DOHH2 (cell line): ENCODE results near the gene SMAD3.

Experiments
- H3F3A ChIP-seq: fragments of 200-600 bp; sonication (generic), shearing (Covaris generic); 2 replicates; pipeline ENCODE4 v1.6.0; 2016; ENCODE audit warnings: antibody characterized with exemption, mild to moderate bottlenecking; ENCODE audit not compliant: control insufficient read depth, insufficient read depth
- H3K27ac ChIP-seq: fragments of 200-600 bp; sonication (generic); 2 replicates; pipeline ENCODE4 v1.5.1; 2014; ENCODE audit warnings: low read depth, mild to moderate bottlenecking, low read length, moderate library complexity
- H3K27me3 ChIP-seq: fragments of 200-600 bp; sonication (generic); 2 replicates; pipeline ENCODE4 v1.6.1; 2014; ENCODE audit warnings: mild to moderate bottlenecking, low read length, mixed read lengths; ENCODE audit not compliant: control insufficient read depth
- H3K36me3 ChIP-seq: fragments of 200-600 bp; sonication (generic); 2 replicates; pipeline ENCODE4 v1.6.1; 2014; ENCODE audit warnings: mild to moderate bottlenecking, low read length, moderate library complexity, mixed read lengths; ENCODE audit not compliant: control insufficient read depth
- H3K4me1 ChIP-seq: fragments of 200-600 bp; sonication (generic); 2 replicates; pipeline ENCODE4 v1.6.1; 2014; ENCODE audit warnings: mild to moderate bottlenecking, low read length, mixed read lengths; ENCODE audit not compliant: control insufficient read depth
- H3K4me2 ChIP-seq: fragments of 200-600 bp; sonication (generic); 2 replicates; pipeline ENCODE4 v1.6.0; 2014; ENCODE audit warnings: mild to moderate bottlenecking, low read length, moderate library complexity
- H3K4me3 ChIP-seq: fragments of 200-600 bp; sonication (generic); 2 replicates; pipeline ENCODE4 v1.5.1; 2014; ENCODE audit warnings: mild to moderate bottlenecking, low read length, mixed read lengths
- H3K79me2 ChIP-seq: fragments of 200-600 bp; sonication (generic); 2 replicates; pipeline ENCODE4 v1.6.1; 2014; ENCODE audit warnings: mild to moderate bottlenecking, low read length, mixed read lengths; ENCODE audit not compliant: control insufficient read depth
- H3K9me2 ChIP-seq: fragments of 200-600 bp; sonication (generic); replicated peaks from 2 replicates; pipeline ENCODE4 v1.6.1; 2014; ENCODE audit warnings: mild to moderate bottlenecking, low read length, mixed read lengths; ENCODE audit not compliant: control insufficient read depth
- H3K9me3 ChIP-seq: fragments of 200-600 bp; sonication (generic); 2 replicates; pipeline ENCODE4 v1.6.1; 2014; ENCODE audit warnings: antibody characterized with exemption, low read length, mixed read lengths; ENCODE audit not compliant: control insufficient read depth, insufficient read depth
- H4K20me1 ChIP-seq: fragments of 200-600 bp; sonication (generic); 2 replicates; pipeline ENCODE4 v1.6.0; 2014; ENCODE audit warnings: low read depth, mild to moderate bottlenecking, antibody characterized with exemption, low read length, moderate library complexity; ENCODE audit not compliant: control insufficient read depth, insufficient read depth
- EZH2phosphoT487 ChIP-seq: fragments of 200-600 bp; sonication (generic); IDR thresholded peaks from 2 replicates; pipeline ENCODE4 v1.6.1; 2017; ENCODE audit warnings: borderline replicate concordance, mild to moderate bottlenecking, antibody characterized with exemption, low read length, moderate library complexity, mixed read lengths
- TF ChIP-seq, protein P1 (sequence below): fragments of 200-600 bp; sonication (generic); IDR thresholded peaks from one replicate; pipeline ENCODE4 v1.5.1; 2014; ENCODE audit warnings: antibody characterized with exemption, mild to moderate bottlenecking, low read depth, low read length; ENCODE audit not compliant: poor library complexity, severe bottlenecking

SMAD3 gene

DNA sequence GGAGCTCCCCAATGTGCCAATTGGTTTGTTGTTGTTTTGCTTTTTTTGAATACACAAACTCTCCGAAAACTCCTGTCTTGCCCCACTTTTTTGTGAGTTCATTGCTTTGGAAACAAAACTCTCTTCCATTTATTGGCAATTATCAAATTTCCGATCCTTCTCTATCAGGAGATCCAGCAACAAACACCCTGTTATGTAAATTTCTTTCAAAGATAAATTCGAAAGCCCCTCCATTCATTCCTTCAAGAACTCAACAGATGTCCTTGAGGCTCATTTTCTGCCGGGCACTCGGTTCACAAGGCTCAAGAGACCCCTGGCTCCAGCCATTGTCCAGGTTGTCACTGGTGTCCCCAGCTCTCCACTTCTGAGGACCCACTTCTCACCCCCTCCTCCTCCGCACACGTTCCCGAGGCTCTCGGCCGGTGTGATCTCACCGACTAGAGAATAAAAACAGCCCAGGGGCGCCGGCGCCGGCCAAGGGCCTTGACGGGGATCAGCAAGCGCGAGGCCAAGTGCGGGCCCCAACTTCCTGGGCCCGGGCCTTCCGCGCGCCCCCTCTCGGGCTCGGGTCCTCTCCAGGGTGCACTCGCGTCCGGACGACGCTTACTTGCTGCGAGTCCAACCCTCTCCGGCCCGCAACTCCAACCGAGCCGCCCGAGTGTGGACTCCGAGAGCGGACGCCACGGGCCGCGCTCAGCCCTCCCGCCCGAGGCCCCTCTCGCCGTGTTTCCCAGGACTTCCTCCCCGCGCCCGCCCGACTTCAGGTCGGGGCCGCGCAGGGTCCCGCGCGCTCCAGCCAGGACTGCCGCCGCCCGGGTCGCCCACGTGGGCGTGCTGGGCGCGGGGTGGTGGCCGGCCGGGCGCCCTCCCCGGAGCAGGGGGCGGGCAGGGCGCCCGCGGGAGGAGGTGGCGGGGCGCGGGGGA lies 533 bp upstream of the SMAD3 start:
- TF ChIP-seq, protein P1, sequence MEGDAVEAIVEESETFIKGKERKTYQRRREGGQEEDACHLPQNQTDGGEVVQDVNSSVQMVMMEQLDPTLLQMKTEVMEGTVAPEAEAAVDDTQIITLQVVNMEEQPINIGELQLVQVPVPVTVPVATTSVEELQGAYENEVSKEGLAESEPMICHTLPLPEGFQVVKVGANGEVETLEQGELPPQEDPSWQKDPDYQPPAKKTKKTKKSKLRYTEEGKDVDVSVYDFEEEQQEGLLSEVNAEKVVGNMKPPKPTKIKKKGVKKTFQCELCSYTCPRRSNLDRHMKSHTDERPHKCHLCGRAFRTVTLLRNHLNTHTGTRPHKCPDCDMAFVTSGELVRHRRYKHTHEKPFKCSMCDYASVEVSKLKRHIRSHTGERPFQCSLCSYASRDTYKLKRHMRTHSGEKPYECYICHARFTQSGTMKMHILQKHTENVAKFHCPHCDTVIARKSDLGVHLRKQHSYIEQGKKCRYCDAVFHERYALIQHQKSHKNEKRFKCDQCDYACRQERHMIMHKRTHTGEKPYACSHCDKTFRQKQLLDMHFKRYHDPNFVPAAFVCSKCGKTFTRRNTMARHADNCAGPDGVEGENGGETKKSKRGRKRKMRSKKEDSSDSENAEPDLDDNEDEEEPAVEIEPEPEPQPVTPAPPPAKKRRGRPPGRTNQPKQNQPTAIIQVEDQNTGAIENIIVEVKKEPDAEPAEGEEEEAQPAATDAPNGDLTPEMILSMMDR: no peak
- no peak for TF ChIP-seq EZH2phosphoT487
- peaks cover 4% of the 10 kb centered on the region; the same call in 1 of the 2 replicates for H3F3A ChIP-seq
- peak overlapping the region; percentile 95 for H3K4me3 ChIP-seq
- no peaks in the 10 kb centered on the region for H3K9me2 ChIP-seq
- H4K20me1 ChIP-seq: peaks cover 24% of the 10 kb centered on the region
- H3K27ac ChIP-seq: peak overlapping the region; percentile 38; the same call in 1 of the 2 replicates
- H3K9me3 ChIP-seq: no peaks in the 10 kb centered on the region
- H3K79me2 ChIP-seq: peaks cover 37% of the 10 kb centered on the region
- peaks cover 8% of the 10 kb centered on the region for H3K27me3 ChIP-seq
- H3K4me1 ChIP-seq: peaks cover 29% of the 10 kb centered on the region
- H3K36me3 ChIP-seq: peaks cover 8% of the 10 kb centered on the region
- peak overlapping the region; percentile 90 for H3K4me2 ChIP-seq

DNA sequence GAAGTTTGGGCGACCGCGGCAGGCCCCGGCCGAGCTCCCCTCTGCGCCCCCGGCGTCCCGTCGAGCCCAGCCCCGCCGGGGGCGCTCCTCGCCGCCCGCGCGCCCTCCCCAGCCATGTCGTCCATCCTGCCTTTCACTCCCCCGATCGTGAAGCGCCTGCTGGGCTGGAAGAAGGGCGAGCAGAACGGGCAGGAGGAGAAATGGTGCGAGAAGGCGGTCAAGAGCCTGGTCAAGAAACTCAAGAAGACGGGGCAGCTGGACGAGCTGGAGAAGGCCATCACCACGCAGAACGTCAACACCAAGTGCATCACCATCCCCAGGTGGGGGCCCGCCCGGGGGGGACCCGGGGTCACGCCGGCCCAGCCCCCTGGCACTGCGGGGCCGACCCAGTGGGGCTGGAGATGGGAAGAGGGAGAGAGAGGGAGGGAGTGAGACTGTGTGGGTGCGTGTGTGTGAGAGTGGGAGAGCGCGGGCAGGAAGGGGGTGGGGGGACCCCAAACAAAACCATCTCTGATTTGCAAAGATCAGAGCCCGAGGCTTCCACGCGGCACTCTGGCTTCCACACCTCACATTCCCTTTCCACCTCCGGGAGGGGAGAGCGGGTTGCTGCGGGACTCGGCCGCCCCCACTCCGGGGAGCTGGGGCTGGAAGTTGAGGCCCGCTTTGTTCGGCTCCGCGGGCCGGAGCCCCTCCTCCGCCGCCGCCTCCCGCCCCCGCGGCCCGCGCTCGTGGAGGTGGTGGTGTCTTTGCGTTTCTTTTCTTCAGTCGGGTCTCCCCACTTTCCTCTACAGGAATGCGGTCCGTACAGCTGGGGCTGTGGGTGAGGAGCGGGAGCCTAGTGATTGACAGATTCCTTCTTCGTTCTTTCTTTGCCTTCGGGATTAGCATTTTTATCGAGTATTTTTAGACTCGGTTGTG lies 898 bp downstream of the SMAD3 start:
- no peak for TF ChIP-seq EZH2phosphoT487
- TF ChIP-seq, protein P1: no peak
- Histone ChIP-seq H3K27me3 (peaks cover 8% of the 10 kb centered on the region), H3K9me3 (no peaks in the 10 kb centered on the region), H3K36me3 (peaks cover 19% of the 10 kb centered on the region), H3K27ac (peak overlapping the region; percentile 68), H3K4me2 (peak overlapping the region; percentile 90), H3K4me3 (peak overlapping the region; percentile 95), H3F3A (peaks cover 4% of the 10 kb centered on the region; the same call in 1 of the 2 replicates), H3K9me2 (no peaks in the 10 kb centered on the region), H4K20me1 (peaks cover 28% of the 10 kb centered on the region), H3K79me2 (peaks cover 50% of the 10 kb centered on the region), H3K4me1 (peaks cover 29% of the 10 kb centered on the region)

DNA sequence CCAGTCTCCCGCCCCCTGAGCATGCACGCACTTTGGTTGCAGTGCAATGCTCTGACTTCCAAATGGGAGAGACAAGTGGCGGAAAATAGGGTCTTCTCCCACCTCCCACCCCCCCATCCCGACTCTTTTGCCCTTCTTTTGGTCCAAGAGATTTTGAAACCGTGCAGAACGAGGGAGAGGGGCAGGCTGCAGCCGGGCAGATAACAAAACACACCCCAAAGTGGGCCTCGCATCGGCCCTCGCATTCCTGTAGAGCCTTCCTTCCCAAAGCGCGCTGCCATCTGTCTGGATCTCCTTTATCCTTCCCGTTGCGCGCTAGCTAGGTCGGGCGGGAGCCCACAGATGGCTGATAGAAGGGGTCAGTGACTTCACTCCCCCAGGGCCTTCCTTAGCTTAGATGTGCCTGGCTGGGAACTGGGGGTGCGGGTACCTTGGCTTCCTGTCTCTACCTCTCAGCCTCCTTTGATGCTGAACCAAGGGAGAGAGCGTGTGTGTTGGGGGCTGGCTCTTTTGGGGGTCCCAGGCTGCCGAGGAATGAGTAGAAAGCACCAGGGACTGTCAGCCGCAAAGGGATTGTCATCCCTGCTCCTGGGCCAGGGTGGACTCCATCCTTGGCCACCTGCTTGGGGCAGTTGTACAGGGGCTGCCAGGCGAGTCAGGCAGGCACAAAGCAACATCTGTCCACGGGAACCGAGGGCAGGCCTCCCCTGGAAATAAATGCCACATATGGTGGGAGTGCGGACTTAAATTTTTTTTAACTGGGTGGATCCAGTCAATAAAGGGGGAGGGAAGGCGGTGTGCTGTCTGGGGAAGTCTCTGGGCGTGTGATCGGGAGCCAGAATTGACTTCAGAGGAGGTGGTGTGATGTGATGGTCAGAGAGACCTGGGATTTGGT lies 1.8 kb downstream of the SMAD3 start:
- H3K9me2 ChIP-seq: no peaks in the 10 kb centered on the region
- TF ChIP-seq, protein P1: no peak
- no peak for TF ChIP-seq EZH2phosphoT487
- H3K4me3 ChIP-seq: peak overlapping the region; percentile 95
- H3K36me3 ChIP-seq: peaks cover 19% of the 10 kb centered on the region
- H3K27ac ChIP-seq: no peak overlapping the region
- peaks cover 28% of the 10 kb centered on the region for H4K20me1 ChIP-seq
- peak overlapping the region; percentile 90 for H3K4me2 ChIP-seq
- H3F3A ChIP-seq: peaks cover 6% of the 10 kb centered on the region; the same call in 1 of the 2 replicates
- peaks cover 52% of the 10 kb centered on the region for H3K79me2 ChIP-seq
- H3K4me1 ChIP-seq: peaks cover 30% of the 10 kb centered on the region
- H3K27me3 ChIP-seq: peaks cover 8% of the 10 kb centered on the region
- H3K9me3 ChIP-seq: no peaks in the 10 kb centered on the region
